ENCODE data around the gene R3HDM2.
"Not testable (repeated sequence)": the region's sequence is repeated elsewhere in the genome, so short reads cannot be mapped to it uniquely, and the experiment has no call there.

The R3HDM2 gene

DNA sequence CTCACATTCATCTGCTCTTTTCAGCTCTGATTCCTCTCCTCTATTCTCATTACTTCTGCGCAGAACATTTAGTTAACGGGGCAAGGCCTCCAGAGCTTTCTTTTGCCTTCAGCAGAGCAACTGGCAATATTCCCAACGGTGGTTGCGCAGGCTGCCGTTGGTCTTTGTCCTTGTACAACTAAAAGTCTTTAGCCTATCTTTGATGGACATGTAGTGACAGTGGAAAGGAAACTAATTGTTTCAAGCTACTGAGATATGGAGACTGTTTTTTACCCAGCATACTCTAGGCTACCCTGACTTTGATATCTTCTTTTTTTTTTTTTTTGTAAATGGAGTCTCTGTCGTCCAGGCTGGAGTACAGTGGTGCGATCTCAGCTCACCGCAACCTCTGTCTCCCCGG is 12.6 kb downstream of the R3HDM2 start:
- no peaks in the 10 kb centered on the region for H3K9me3 ChIP-seq (ENCODE audit: low read length)
- no peak overlapping the region for H2AFZ ChIP-seq (ENCODE audit: low read depth, low read length)
- no peak overlapping the region for H3K4me3 ChIP-seq (ENCODE audit: low read length)
- H3K27me3 ChIP-seq (ENCODE audit: insufficient read depth, low read length): no peaks in the 10 kb centered on the region
- H3K36me3 ChIP-seq (ENCODE audit: insufficient read depth, low read length): peaks cover 12% of the 10 kb centered on the region
- peaks cover 11% of the 10 kb centered on the region for H3K4me1 ChIP-seq (ENCODE audit: insufficient read depth, low read length)

DNA sequence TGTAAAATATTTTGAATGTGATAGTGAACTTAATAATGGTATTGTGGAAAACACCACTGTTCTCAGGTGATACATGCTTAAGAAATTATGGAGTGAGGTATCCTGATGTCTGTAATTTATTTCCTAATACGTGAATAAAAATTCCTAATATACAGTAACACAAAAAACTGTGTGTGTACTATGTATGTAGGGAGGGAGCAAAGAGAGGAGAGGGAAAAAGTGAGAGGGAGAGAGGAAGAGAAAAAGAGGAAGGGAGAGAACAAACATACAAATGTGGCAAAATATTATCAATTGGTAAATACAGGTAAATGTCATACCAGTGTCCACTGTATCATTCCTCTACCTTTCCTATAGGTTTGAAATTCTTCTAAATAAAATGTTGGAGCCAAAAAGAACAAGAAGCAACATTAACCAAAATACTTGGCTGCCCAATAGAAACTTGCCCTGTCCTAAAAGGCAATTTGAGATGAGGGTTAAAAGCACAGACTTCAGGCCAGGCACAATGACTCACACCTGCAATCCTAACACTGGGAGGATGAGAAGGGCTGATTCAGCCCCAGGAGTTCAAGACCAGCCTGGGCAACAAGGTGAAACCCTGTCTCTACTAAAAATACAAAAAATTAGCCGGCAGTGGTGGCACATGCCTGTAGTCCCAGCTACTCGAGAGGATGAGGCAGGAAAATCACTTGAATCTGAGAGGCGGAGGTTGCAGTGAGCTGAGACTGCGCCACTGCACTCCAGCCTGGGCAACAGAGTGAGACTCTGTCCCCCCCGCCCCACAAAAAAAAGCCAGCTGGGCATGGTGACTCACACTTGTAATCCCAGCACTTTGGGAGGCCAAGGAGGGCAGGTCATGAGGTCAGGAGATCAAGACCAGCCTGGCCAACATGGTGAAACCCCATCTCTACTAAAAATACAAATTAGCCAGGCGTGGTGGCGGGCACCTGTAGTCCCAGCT is 14.5 kb downstream of the R3HDM2 start:
- Histone ChIP-seq H2AFZ (ENCODE audit: low read depth, low read length) (no peak overlapping the region), H3K27me3 (ENCODE audit: insufficient read depth, low read length) (no peaks in the 10 kb centered on the region), H3K36me3 (ENCODE audit: insufficient read depth, low read length) (peaks cover under 1% of the 10 kb centered on the region), H3K4me3 (ENCODE audit: low read length) (no peak overlapping the region), H3K4me1 (ENCODE audit: insufficient read depth, low read length) (peaks cover 11% of the 10 kb centered on the region), H3K9me3 (ENCODE audit: low read length) (no peaks in the 10 kb centered on the region)

DNA sequence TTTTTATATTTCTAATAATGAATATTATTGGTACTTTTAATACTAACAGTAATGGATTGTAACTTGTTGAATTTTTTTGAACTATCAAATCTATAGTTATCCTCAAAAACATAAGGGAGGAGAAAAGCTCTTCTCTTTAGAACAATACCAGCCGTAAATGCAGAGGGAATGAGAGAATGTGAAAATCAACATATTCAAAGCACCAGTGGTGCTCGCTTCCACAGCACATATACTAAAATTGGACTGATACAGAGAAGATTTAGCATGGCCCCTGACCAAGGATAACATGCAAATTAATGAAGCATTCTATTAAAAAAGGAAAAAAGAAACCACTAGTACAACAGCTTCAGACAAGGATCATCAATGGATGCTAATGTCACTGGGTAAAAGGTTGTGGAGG is 15.8 kb downstream of the R3HDM2 start:
- Histone ChIP-seq H3K4me1 (ENCODE audit: insufficient read depth, low read length) (peaks cover 11% of the 10 kb centered on the region), H3K4me3 (ENCODE audit: low read length) (no peak overlapping the region), H3K36me3 (ENCODE audit: insufficient read depth, low read length) (no peaks in the 10 kb centered on the region), H3K27me3 (ENCODE audit: insufficient read depth, low read length) (no peaks in the 10 kb centered on the region), H2AFZ (ENCODE audit: low read depth, low read length) (no peak overlapping the region), H3K9me3 (ENCODE audit: low read length) (no peaks in the 10 kb centered on the region)

DNA sequence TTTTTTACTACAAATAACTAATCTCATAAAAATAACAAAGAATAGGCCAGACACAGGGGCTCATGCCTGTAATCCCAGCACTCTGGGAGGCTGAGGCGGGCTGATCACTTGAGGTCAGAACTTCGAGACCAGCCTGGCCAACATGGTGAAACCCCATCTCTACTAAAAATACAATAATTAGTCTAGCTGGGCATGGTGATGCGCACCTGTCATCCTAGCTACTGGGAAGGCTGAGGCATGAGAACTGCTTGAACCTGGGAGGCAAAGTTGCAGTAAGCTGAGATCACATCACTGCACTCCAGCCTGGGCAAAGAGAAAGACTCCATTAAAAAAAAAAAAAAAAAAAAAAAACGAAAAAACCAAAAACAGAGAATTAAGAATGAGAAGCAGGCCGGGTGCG is 16.7 kb downstream of the R3HDM2 start:
- H3K36me3 ChIP-seq (ENCODE audit: insufficient read depth, low read length); H3K9me3 ChIP-seq (ENCODE audit: low read length); H3K4me3 ChIP-seq (ENCODE audit: low read length); H2AFZ ChIP-seq (ENCODE audit: low read depth, low read length); H3K27me3 ChIP-seq (ENCODE audit: insufficient read depth, low read length): not testable (repeated sequence)
- H3K4me1 ChIP-seq (ENCODE audit: insufficient read depth, low read length): peaks cover 11% of the 10 kb centered on the region

DNA sequence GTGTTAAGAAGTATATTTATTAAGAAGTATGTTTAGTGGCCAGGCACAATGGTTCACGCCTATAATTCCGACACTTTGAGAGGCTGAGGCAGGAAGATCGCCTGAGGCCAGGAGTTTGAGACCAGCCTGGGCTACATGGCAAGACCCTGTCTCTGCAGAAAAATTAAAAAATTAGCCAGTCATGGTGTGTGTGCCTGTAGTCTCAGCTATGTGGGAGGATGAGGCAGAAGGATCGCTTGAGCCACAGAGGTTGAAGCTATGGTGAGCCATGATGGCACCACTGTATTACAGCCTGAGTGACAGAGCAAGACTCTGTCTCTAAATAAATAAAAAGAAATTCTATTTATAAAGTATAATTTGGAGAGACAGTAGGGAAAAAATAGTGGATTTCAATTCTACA is 20.3 kb downstream of the R3HDM2 start:
- no peak overlapping the region for H3K4me3 ChIP-seq (ENCODE audit: low read length)
- no peaks in the 10 kb centered on the region for H3K36me3 ChIP-seq (ENCODE audit: insufficient read depth, low read length)
- H2AFZ ChIP-seq (ENCODE audit: low read depth, low read length): no peak overlapping the region
- no peaks in the 10 kb centered on the region for H3K27me3 ChIP-seq (ENCODE audit: insufficient read depth, low read length)
- H3K9me3 ChIP-seq (ENCODE audit: low read length): no peaks in the 10 kb centered on the region
- H3K4me1 ChIP-seq (ENCODE audit: insufficient read depth, low read length): peaks cover 11% of the 10 kb centered on the region

DNA sequence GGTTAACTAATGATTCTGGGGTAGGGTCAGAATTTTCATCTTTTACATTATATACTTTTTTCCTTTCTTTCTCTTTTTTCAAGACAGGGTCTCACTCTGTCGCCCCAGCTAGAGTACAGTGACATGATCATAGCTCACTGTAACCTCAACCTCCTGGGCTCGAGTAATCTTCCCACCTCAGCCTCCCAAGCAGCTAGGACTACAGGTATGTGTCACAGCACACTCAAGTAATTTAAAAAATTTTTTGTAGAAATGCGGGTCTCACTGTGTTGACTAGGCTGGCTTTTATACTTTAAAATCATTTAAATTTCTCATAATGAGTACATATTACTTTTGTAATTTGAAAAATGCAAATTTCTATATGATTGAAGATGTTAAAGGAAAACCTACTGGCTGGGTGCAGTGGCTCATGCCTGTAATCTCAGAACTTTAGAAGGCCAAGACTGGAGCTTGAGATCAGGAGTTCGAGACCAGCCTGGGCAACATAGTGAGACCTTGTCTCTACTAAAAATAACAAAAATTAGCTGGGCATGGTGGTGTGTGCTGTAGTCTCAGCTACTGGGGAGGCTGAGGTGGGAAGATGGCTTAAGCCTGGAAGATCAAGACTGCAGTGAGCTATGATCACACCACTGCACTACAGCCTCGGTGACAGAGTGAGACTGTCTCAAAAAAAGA is 25.7 kb downstream of the R3HDM2 start:
- Histone ChIP-seq H3K27me3 (ENCODE audit: insufficient read depth, low read length) (no peaks in the 10 kb centered on the region), H3K9me3 (ENCODE audit: low read length) (no peaks in the 10 kb centered on the region)

DNA sequence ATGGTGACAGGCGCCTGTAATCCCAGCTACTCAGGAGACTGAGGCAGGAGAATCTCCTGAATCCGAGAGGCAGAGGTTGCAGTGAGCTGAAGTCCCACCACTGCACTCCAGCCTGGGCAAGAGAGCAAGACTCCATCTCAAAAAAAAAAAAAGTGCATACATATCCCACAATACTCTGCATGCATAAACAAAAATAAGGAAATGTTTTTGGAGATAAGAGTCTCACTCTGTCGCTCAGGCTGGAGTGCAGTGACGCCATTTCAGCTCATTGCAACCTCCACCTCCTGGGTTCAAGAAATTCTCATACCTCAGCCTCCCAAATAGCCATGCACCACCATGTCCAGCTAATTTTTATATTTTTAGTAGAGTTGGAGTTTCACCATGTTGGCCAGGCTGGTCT is 28.7 kb downstream of the R3HDM2 start:
- not testable (repeated sequence) for H3K27me3 ChIP-seq (ENCODE audit: insufficient read depth, low read length); H2AFZ ChIP-seq (ENCODE audit: low read depth, low read length); H3K9me3 ChIP-seq (ENCODE audit: low read length); H3K36me3 ChIP-seq (ENCODE audit: insufficient read depth, low read length); H3K4me1 ChIP-seq (ENCODE audit: insufficient read depth, low read length); H3K4me3 ChIP-seq (ENCODE audit: low read length)

More for the DNA sequence above, 25.7 kb downstream of the R3HDM2 start:
- Histone ChIP-seq H3K36me3 (ENCODE audit: insufficient read depth, low read length) (no peaks in the 10 kb centered on the region), H2AFZ (ENCODE audit: low read depth, low read length) (no peak overlapping the region), H3K4me3 (ENCODE audit: low read length) (no peak overlapping the region), H3K4me1 (ENCODE audit: insufficient read depth, low read length) (no peaks in the 10 kb centered on the region)

GRCh38 chr12:57401165-57401564 is 29.7 kb downstream of the R3HDM2 start:
- Histone ChIP-seq H3K9me3 (ENCODE audit: low read length) (no peaks in the 10 kb centered on the region), H3K36me3 (ENCODE audit: insufficient read depth, low read length) (no peaks in the 10 kb centered on the region), H2AFZ (ENCODE audit: low read depth, low read length) (no peak overlapping the region), H3K4me1 (ENCODE audit: insufficient read depth, low read length) (no peaks in the 10 kb centered on the region), H3K27me3 (ENCODE audit: insufficient read depth, low read length) (no peaks in the 10 kb centered on the region), H3K4me3 (ENCODE audit: low read length) (no peak overlapping the region)

DNA sequence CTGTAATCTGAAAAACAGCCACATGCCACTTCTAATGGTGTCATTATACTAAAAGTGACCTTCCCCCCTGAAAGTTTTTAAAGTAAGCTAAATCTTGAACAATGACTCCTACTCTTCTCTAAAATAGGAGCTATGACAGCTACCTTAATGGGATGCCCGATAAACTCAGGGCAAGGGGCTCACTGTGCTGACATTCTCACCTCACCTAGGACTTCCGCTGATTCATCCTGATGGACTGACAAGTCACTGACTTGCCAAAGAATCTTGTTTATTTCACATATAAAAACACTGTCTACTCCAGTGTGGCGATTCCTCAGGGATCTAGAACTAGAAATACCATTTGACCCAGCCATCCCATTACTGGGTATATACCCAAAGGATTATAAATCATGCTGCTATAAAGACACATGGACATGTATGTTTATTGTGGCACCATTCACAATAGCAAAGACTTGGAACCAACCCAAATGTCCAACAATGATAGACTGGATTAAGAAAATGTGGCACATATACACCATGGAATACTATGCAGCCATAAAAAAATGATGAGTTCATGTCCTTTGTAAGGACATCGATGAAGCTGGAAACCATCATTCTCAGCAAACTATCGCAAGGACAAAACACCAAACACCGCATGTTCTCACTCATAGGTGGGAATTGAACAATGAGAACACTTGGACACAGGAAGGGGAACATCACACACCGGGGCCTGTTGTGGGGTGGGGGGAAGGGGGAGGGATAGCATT is 31.0 kb downstream of the R3HDM2 start:
- H3K9me3 ChIP-seq (ENCODE audit: low read length); H3K4me1 ChIP-seq (ENCODE audit: insufficient read depth, low read length); H3K4me3 ChIP-seq (ENCODE audit: low read length); H2AFZ ChIP-seq (ENCODE audit: low read depth, low read length); H3K36me3 ChIP-seq (ENCODE audit: insufficient read depth, low read length); H3K27me3 ChIP-seq (ENCODE audit: insufficient read depth, low read length): not testable (repeated sequence)

- Histone ChIP-seq H3K27me3 (ENCODE audit: insufficient read depth, low read length) (no peaks in the 10 kb centered on the region), H3K36me3 (ENCODE audit: insufficient read depth, low read length) (peaks cover 10% of the 10 kb centered on the region), H3K4me3 (ENCODE audit: low read length) (no peak overlapping the region), H2AFZ (ENCODE audit: low read depth, low read length) (no peak overlapping the region), H3K4me1 (ENCODE audit: insufficient read depth, low read length) (no peaks in the 10 kb centered on the region), H3K9me3 (ENCODE audit: low read length) (no peaks in the 10 kb centered on the region)
Measured at GRCh38 chr12:57397441-57397840, 33.4 kb downstream of the R3HDM2 start.

- H3K4me1 ChIP-seq (ENCODE audit: insufficient read depth, low read length): no peaks in the 10 kb centered on the region
- no peak overlapping the region for H2AFZ ChIP-seq (ENCODE audit: low read depth, low read length)
Measured at GRCh38 chr12:57395121-57395520, 35.7 kb downstream of the R3HDM2 start.

GRCh38 chr12:57390174-57390573 is 40.7 kb downstream of the R3HDM2 start:
- Histone ChIP-seq H3K36me3 (ENCODE audit: insufficient read depth, low read length) (peaks cover 21% of the 10 kb centered on the region), H3K27me3 (ENCODE audit: insufficient read depth, low read length) (no peaks in the 10 kb centered on the region), H3K9me3 (ENCODE audit: low read length) (peaks cover 3% of the 10 kb centered on the region), H2AFZ (ENCODE audit: low read depth, low read length) (no peak overlapping the region), H3K4me1 (ENCODE audit: insufficient read depth, low read length) (no peaks in the 10 kb centered on the region), H3K4me3 (ENCODE audit: low read length) (no peak overlapping the region)

More at GRCh38 chr12:57395121-57395520, 35.7 kb downstream of the R3HDM2 start:
- H3K9me3 ChIP-seq (ENCODE audit: low read length): peaks cover 3% of the 10 kb centered on the region
- no peaks in the 10 kb centered on the region for H3K27me3 ChIP-seq (ENCODE audit: insufficient read depth, low read length)
- H3K4me3 ChIP-seq (ENCODE audit: low read length): no peak overlapping the region
- peaks cover 21% of the 10 kb centered on the region for H3K36me3 ChIP-seq (ENCODE audit: insufficient read depth, low read length)

DNA sequence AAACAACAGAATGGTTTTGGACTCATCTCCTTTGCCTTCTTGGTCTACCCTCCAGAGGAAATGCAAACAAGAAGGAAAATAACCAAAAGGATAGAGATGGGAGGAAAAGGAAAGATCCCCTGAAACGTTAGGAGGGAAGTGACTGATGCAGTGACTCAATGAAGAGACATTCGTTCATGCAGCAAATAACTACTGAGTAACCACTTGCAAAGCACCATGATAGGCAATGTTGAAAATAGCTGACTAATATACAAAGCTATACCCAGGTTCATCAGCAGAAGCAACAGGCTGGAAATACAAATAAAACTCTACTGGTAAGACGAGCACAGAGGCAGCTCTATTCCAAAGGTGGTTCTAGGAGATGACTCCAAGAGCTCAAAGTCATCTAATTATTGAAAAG is 41.8 kb downstream of the R3HDM2 start:
- no peaks in the 10 kb centered on the region for H3K4me1 ChIP-seq (ENCODE audit: insufficient read depth, low read length)
- H2AFZ ChIP-seq (ENCODE audit: low read depth, low read length): no peak overlapping the region
- peaks cover 16% of the 10 kb centered on the region for H3K36me3 ChIP-seq (ENCODE audit: insufficient read depth, low read length)
- no peak overlapping the region for H3K4me3 ChIP-seq (ENCODE audit: low read length)
- peaks cover 3% of the 10 kb centered on the region for H3K9me3 ChIP-seq (ENCODE audit: low read length)
- H3K27me3 ChIP-seq (ENCODE audit: insufficient read depth, low read length): no peaks in the 10 kb centered on the region

All from neuron (in vitro differentiated cells).